GM12892 (cell line): ENCODE results near the gene NOL8.

ENCODE experiments used
- POLR2A ChIP-seq: IDR thresholded peaks from 2 replicates; pipeline ENCODE4 v1.6.1; 2011; ENCODE audit warnings: low read depth, low read length, control low read depth
- TAF1 ChIP-seq: IDR thresholded peaks from 2 replicates; pipeline ENCODE4 v1.6.1; 2011; ENCODE audit warnings: low read depth, mild to moderate bottlenecking, control low read depth, low read length, borderline replicate concordance

- no peak for TF ChIP-seq TAF1
- no peak for TF ChIP-seq POLR2A
Measured at GRCh38 chr9:92349771-92350739, 24.9 kb upstream of the NOL8 start.
